ENCODE results near the gene ILKAP.

The ILKAP gene

DNA sequence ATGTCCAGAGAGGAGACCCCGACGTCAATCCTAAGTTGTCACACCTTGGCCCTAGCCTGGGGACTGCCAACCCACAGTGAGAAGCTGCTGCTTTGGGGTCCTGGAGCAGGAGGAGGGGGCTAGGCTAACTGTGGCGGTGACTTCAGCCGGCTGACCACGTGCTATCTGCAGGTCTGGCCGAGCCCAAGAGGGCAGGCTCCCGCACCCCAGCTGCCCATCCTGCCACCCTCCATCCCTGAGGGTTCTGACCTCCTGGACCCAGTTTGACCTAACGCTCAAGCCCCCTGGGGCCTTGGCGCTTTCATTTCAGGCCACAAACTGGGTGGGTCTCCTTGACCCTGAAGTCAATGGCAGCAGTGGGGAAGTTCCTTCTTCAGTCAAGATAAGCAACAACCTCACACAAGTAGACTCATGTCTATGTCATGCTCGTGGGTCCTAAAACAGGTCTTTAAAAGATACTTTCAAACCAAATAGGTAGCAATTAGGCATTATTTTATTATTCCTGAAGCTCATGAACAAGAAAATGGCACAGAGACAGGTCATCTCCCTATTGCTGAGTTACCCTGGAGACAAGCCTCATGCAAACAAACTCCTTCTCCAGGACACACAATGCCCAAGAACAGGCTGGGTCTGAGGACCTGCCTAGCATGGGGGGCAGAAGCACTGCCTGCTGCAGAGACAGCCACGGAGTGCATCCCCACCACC lies 34.1 kb upstream of the ILKAP start:
- DNase-seq, result peak; percentile 15

- no peak for DNase-seq
Measured at GRCh38 chr2:238236571-238236970, 33.1 kb upstream of the ILKAP start.

GRCh38 chr2:238235856-238236255 lies 32.4 kb upstream of the ILKAP start:
- no peak for DNase-seq

DNA sequence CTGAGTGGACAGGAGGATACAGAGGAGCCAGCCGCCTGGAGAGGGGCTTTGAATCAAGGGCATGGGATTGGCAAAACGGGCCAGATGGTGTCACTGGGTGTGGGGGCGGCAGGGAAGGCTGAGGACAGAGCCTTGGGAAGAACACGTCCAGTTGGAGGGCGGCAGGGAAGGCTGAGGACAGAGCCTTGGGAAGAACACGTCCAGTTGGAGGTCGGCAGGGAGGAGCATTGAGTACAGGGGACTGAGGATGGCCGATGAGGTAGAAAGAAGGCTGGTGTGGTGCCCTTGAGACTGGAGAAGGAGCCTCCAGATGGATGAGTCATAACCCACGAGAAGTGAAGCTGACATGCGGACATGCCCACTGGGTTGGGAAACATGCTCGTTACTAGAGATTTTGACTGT lies 31.8 kb upstream of the ILKAP start:
- DNase-seq, result no peak

DNA sequence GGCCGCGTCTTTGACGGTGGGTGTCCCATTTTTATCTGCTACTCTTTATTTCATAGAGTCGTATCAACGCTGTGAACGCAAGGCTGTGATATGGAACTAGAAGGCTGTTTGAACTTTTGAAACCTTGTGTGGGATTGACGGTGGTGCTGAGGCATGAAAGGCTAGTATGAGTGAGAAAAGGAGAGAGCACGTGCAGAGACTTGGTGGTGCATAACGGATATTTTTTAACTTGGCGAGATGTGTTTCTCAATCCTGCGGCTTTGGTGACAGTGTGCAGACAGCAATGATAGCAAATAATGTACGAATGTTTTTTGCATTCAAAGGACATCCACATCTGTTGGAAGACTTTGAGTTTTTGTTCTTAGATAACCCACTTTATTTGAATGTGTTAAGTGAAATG lies 30.1 kb upstream of the ILKAP start:
- DNase-seq, result no peak

DNA sequence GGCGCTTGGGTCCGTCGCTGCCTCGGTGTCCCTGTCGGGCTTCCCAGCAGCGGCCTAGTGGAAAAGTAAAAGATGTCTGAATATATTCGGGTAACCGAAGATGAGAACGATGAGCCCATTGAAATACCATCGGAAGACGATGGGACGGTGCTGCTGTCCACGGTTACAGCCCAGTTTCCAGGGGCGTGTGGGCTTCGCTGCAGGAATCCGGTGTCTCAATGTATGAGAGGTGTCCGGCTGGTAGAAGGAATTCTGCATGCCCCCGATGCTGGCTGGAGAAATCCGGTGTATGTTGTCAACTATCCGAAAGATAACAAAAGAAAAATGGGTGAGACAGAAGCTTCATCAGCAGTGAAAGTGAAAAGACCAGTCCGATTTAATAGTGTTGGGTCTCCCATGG lies 28.3 kb upstream of the ILKAP start:
- DNase-seq, result no peak

DNA sequence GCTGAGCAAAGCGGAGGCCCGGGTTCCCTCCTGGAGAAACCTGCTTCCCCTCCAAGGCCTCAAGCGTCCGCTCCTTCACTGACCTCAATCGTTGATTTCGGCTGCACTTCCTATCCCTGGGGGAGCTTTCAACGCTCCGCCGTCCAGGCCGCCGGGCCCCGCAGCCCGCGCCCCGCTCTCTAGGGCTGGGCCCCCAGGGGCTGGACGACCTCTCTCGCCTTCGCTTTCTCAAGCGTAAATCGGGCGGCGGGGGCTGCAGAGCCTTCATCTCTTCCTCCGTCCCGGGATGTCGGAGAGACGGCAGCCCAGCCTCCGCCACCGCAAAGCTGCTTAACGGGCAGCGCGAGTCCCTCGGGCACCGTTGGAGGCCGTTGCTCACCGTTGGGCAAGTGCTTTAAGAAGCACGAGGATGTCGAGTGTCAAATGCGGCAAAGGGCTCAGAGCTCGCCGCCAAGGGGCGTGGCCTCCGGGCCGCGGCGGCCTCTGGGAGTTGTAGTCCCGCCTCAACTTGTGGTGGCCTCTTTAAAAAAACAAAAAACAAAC lies 27.8 kb upstream of the ILKAP start:
- peak; percentile 86 for DNase-seq

DNA sequence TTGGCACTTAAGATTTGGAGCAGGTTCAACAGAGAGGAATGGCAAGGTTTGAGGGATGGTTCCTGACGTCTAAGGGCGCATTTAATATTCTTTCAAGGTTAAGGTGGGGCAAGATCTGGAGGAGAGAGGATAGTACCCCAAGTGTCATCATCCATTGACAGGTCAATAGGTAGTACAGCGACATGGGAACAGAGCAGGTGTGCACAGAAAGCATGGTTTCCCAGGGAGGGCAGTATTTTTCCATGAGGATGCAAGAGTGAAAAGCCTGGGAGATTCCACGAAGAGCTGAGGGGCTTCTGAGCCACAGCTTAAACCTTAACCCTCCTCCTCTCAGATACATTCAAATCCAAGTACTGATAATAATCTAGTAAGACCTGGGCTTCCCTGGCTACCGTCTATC lies 27.2 kb upstream of the ILKAP start:
- DNase-seq, result no peak

- DNase-seq, result no peak
Measured at GRCh38 chr2:238228700-238229099, 25.2 kb upstream of the ILKAP start.

- DNase-seq, result no peak
Measured at GRCh38 chr2:238227587-238228032, 24.1 kb upstream of the ILKAP start.

DNA sequence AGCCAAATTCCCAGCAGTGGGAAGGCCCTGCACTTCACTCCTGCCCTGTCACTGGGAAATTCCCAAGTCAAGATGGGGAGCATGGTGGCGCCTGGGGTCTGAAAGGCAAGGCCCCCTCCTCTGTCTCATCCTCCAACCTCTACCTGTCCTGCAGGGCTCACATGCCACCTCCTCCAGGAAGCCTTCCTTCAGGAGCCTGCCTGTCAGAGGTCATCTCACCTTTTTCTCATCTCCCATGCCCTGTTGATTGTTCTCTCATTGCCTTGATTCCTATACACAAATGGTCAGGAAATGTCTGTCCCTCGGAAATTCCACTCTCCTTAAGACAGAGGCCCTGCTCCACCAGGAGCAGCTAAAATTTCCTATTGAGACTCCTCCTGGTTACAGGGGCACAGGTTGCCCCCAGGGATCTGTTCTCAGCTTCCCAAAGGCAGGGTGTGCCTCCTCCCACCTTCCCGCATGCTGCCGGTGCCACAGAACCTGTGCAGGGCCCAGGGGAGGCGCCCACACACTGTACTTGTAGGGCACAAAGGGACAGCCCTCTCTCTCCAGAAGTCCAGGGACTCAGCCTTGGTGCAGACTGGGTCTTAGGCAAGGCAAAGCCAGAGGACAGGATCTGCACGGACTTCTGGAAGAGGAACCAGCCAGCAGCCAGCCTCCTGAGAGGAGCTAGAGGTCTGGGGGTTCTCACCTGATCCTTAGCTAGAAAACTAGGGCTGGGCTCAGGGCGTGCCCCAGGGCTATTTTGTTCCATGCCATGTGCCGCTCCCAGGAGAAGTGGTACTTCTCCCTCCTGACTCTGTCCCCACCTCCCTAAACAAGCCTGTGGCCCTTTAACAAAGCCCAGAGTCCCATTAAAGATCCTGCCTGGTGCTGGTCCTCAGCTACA lies 23.4 kb upstream of the ILKAP start:
- no peak for DNase-seq

DNA sequence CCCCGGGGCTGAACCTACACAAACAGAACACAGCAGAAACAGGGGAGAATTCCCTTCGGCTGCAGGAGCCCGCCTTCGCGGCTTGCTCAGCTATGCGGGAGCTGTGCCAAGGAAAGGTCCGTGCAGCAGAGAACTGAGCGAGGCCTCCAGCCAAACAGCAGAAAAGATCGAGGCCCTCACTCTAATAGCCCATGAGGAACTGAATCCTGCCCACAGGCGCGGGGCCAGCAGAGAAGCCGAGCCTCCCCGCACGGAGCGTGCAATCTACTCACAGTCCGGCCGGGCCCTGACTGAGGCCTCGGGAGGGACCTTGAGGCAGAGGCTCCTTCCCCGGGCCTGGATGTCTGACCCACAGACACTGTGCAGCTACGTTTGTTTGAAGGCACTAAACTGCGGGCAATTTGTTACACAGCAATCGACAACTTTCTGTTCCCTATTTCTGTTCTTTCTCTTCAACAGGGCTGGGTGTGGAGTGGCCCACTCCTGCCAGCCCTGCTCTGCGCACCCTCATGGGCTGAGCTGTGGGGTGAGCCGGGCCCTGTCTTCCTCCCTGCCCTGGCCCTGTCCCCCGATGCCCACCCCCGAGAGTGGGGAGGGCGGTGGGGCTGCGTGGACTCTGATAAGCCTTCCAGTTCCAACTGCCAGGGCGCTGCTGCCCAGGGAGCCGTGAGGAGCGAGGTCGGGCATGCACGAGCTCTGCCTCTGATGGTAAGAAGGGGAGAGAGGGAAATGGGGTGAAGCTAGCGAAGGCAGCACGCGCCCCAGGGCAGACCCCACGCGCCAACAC lies 22.6 kb upstream of the ILKAP start:
- no peak for DNase-seq

DNA sequence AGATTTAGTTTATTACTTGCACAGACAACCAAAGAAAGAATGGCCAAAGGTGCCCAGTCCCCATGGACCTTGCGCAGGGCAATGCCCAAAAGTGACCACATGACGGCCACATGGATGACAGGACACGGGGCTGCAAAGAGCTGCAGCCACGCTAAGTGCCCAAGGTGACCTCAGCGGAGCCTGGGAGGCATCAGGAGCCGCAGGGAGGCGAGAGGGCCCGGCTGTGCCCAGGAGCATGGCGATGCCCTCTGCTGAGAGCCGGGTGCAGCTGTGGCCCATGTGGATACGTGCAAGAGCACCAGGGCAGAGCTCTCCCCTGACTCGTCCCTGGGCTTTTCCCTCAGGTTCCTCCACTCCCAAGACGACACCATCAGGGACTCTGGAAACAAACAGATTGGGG lies 21.6 kb upstream of the ILKAP start:
- DNase-seq, result no peak

- no peak for DNase-seq
Measured at GRCh38 chr2:238224356-238225035, 21.0 kb upstream of the ILKAP start.

- DNase-seq, result no peak
Measured at GRCh38 chr2:238220892-238221521, 17.5 kb upstream of the ILKAP start.

DNA sequence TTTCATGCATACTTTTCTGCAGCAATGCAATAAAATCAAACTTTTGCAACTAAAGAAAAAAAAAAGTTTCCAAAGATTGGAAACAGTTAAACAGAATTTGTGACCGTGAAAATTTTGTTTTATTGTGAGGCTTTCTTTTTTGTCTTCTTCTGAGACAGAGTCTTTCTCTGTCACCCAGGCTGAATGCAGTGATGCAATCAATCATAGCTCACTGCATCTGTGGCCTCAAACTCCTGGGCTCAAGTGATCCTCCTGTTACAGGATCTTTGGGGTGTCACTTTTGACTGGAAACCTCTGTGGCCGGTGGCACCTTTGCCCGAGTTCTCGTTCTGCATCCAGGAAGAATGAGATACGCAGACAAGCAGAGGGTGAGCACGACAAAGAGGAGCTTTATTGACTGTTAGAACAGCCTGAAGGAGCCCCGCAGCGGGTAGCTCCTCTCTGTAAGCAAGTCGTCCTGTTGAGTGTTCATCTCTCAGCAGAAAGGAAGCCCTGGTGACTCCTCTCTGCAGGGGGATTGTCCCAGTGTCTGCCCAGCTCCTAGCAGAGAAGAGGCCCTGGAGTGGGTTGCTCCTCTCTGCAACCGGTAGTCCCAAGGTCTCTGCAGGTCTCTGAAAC lies 16.9 kb upstream of the ILKAP start:
- DNase-seq, result no peak

DNA sequence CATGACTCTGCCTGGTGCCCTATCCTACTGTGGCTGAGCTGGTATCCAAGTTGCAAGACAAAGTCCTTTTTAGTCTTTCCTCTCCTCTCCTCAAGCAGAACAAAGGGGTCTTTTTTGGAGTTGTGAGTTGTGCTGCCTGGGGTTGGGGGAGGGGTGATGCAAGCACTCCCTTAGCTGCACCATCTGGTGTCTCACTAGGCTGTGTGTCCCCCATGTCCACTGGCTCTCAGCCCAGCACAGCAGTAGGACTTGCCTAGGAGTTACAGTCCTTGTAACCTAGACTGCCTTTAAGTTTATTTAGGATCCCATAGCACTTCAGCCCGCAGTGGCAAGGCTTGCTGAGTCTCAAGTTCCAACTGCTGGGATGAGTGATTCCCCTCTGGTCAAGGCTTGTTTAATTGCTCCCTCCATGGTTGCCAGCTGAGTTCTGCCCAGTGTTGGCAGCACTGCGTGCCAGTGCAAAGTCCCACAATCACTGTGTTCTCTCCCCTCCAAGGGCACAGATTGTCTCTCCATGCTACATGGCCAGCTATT lies 13.2 kb upstream of the ILKAP start:
- DNase-seq, result no peak

DNA sequence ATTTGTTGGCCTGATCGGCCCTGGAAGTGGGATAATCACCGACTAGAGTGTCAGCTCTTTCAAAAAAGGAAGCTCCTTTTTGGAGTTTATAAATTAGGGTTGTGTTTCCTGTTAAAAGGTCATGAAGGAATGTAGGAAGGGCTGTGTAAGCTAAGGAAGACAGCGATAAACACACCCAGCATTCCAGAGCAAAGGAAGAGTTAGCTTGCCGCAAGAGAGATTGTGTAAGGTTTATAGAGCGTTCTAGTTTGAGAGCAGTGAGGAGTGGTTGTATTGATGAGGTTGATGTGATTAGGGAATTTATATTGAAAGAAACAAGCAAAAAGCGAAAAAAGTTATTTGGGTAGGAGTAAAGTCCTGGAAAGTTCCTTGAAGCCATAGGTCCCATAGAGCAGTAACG lies 3.5 kb upstream of the ILKAP start:
- no peak for DNase-seq

DNA sequence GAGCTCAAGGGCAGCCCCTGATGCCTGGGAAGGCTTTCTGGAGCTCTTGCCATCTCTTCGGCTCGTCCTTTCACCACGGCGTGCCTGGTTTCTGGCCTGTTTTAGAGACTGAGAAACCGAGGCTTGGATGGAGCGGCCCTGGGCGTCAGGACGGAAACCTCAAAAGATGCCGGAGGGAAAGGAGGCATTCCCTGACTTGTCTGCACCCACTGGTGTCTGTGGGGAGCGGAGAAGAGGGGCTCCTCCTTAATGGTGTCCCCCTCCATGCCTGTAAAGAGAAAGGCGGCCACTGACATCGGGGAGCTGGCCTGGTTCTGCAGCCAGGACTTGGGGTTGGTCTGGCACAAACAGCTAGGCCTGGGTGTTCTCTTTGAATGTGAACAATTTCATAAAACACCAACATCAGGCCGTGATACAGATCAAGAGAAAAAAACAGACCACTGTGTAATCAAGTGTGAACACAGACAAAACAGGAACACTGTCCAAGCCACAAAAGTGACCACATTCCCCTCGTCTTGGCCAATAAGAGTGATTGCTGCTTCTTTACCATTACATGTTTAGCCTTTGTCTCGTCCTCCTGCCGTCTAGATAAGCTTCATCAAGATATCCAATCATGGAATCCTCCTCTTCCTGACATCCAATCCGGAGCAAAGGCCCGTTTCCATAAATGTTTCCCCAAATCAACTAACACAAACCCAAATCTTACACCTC lies 633 bp upstream of the ILKAP start:
- no peak for DNase-seq

- DNase-seq, result peak; percentile 30
Measured at GRCh38 chr2:238202326-238203093, 985 bp downstream of the ILKAP start.

Data from activated T-cell treated with anti-CD3 and anti-CD28 coated beads, Interleukin-2, amount 50 U/mL, for 1 hour (primary cell).